HG02588 (cell line): ENCODE data around the gene RASA3.

Experiments used
- ATAC-seq: cut with Tn5 transposase; IDR thresholded peaks from one replicate; pipeline ENCODE4 v1.9.1; 2021; ENCODE audit warnings: mild to moderate bottlenecking, moderate library complexity; ENCODE audit not compliant: unreplicated experiment

Gene RASA3

GRCh38 chr13:114058051-114058867 lies 74.2 kb downstream of the RASA3 start:
- no peak for ATAC-seq

- ATAC-seq: no peak
These were observed 75.0 kb downstream of the RASA3 start for GRCh38 chr13:114057166-114058050.

GRCh38 chr13:114056205-114057013 lies 76.0 kb downstream of the RASA3 start:
- ATAC-seq: no peak

- ATAC-seq: no peak
These were observed 76.7 kb downstream of the RASA3 start for GRCh38 chr13:114055766-114056165.

- ATAC-seq: no peak
These were observed 77.5 kb downstream of the RASA3 start for GRCh38 chr13:114054830-114055439.

- no peak for ATAC-seq
These were observed 78.2 kb downstream of the RASA3 start for GRCh38 chr13:114054264-114054663.

GRCh38 chr13:114053026-114053425 lies 79.4 kb downstream of the RASA3 start:
- ATAC-seq: no peak

- no peak for ATAC-seq
These were observed 81.6 kb downstream of the RASA3 start for GRCh38 chr13:114050536-114051450.

- no peak for ATAC-seq
These were observed 82.8 kb downstream of the RASA3 start for GRCh38 chr13:114049626-114050101.

- peak; percentile 39 for ATAC-seq
These were observed 83.4 kb downstream of the RASA3 start for GRCh38 chr13:114049026-114049425.

- ATAC-seq: no peak
These were observed 84.0 kb downstream of the RASA3 start for GRCh38 chr13:114048443-114048842.

GRCh38 chr13:114047358-114047881 lies 85.0 kb downstream of the RASA3 start:
- ATAC-seq: peak; percentile 78

GRCh38 chr13:114046431-114046975 lies 85.9 kb downstream of the RASA3 start:
- no peak for ATAC-seq

- no peak for ATAC-seq
These were observed 87.2 kb downstream of the RASA3 start for GRCh38 chr13:114045113-114045735.

- no peak for ATAC-seq
These were observed 87.9 kb downstream of the RASA3 start for GRCh38 chr13:114044486-114044885.

- no peak for ATAC-seq
These were observed 88.9 kb downstream of the RASA3 start for GRCh38 chr13:114043421-114044053.

GRCh38 chr13:114042066-114042815 lies 90.2 kb downstream of the RASA3 start:
- no peak for ATAC-seq
